8988T (cell line): ENCODE results near the gene TMEM232.
A peak's percentile ranks its signal among the peaks of the same experiment; 100 is the strongest.
"Not testable (repeated sequence)": the region's sequence is repeated elsewhere in the genome, so short reads cannot be mapped to it uniquely, and the experiment has no call there.

ENCODE experiments used
- DNase-seq: peaks from one replicate; pipeline ENCODE4 v3.0.0; 2011

TMEM232 gene

GRCh38 chr5:110726249-110727024 is at the start of gene TMEM232:
Gene TMEM232, minus strand, starts transcription at chr5:110726671. Its CDS starts 59,319 bp downstream, at chr5:110667352.
- peak; percentile 14 for DNase-seq

- DNase-seq: no peak
Observed at GRCh38 chr5:110770286-110770685, 43.8 kb upstream of the TMEM232 start.

GRCh38 chr5:110769000-110769681 is 42.7 kb upstream of the TMEM232 start:
- DNase-seq: no peak

- DNase-seq: no peak
Observed at GRCh38 chr5:110768138-110768860, 41.8 kb upstream of the TMEM232 start.

GRCh38 chr5:110760158-110760557 is 33.7 kb upstream of the TMEM232 start:
- no peak for DNase-seq

- DNase-seq: no peak
Observed at GRCh38 chr5:110757118-110757729, 30.8 kb upstream of the TMEM232 start.

GRCh38 chr5:110754181-110754580 is 27.7 kb upstream of the TMEM232 start:
- DNase-seq: no peak

- no peak for DNase-seq
Observed at GRCh38 chr5:110753600-110753999, 27.1 kb upstream of the TMEM232 start.

- no peak for DNase-seq
Observed at GRCh38 chr5:110752953-110753352, 26.5 kb upstream of the TMEM232 start.

- no peak for DNase-seq
Observed at GRCh38 chr5:110751902-110752762, 25.7 kb upstream of the TMEM232 start.

GRCh38 chr5:110738812-110739651 is 12.6 kb upstream of the TMEM232 start, which contains the start of gene SLC25A46:
Gene SLC25A46, plus strand, starts transcription at chr5:110739007. Its CDS starts 113 bp downstream, at chr5:110739120.
- peak; percentile 27 for DNase-seq

GRCh38 chr5:110738503-110738811 is 12.0 kb upstream of the TMEM232 start:
- DNase-seq: peak; percentile 25

GRCh38 chr5:110736753-110737152 is 10.3 kb upstream of the TMEM232 start:
- DNase-seq: no peak

GRCh38 chr5:110735556-110735955 is 9.1 kb upstream of the TMEM232 start:
- DNase-seq: no peak

- DNase-seq: no peak
Observed at GRCh38 chr5:110734101-110734500, 7.6 kb upstream of the TMEM232 start.

- not testable (repeated sequence) for DNase-seq
Observed at GRCh38 chr5:110731499-110731898, 5.0 kb upstream of the TMEM232 start.

GRCh38 chr5:110727025-110727314 is 499 bp upstream of the TMEM232 start:
- no peak for DNase-seq

GRCh38 chr5:110718311-110718710 is 8.2 kb downstream of the TMEM232 start:
- no peak for DNase-seq

GRCh38 chr5:110716247-110717245 is 9.9 kb downstream of the TMEM232 start:
- DNase-seq: no peak

- DNase-seq: no peak
Observed at GRCh38 chr5:110707260-110707844, 19.1 kb downstream of the TMEM232 start.
